HEK293T (cell line): ENCODE measurements around the gene SLC25A39.

Experiments used
- CTCF ChIA-PET: fragments of 350-600 bp; formaldehyde crosslinking; extraction: SDS; loops from one replicate; lab custom pipeline; 2021; ENCODE audit warnings: antibody characterized with exemption, inconsistent platforms; lab: Yijun Ruan, JAX
- POLR2A ChIA-PET: fragments of 350-600 bp; formaldehyde crosslinking; extraction: SDS; loops from one replicate; lab custom pipeline; 2020; ENCODE audit warnings: antibody characterized with exemption, inconsistent platforms; lab: Yijun Ruan, JAX
- DNase-seq: peaks from one replicate; pipeline ENCODE4 v3.0.0; 2012; ENCODE audit warnings: mixed read lengths; ENCODE audit errors: extremely low spot score
- ARNT ChIP-seq: fragments of 450-650 bp; IDR thresholded peaks from 2 replicates; pipeline ENCODE4 v1.6.1; 2017; ENCODE audit warnings: mild to moderate bottlenecking
- BHLHE40 ChIP-seq: fragments of 450-650 bp; IDR thresholded peaks from 2 replicates; pipeline ENCODE4 v1.6.1; 2016; ENCODE audit warnings: mild to moderate bottlenecking, moderate library complexity, borderline replicate concordance
- CTBP1 ChIP-seq: fragments of 450-650 bp; IDR thresholded peaks from 2 replicates; pipeline ENCODE4 v1.6.1; 2016; ENCODE audit warnings: borderline replicate concordance
- ELF4 ChIP-seq: fragments of 450-650 bp; IDR thresholded peaks from 2 replicates; pipeline ENCODE4 v1.6.1; 2017; ENCODE audit warnings: antibody characterized with exemption
- FOXA1 ChIP-seq: fragments of 450-650 bp; IDR thresholded peaks from 2 replicates; pipeline ENCODE4 v1.6.1; 2016; ENCODE audit warnings: mild to moderate bottlenecking
- FOXK2 ChIP-seq: fragments of 450-650 bp; IDR thresholded peaks from 2 replicates; pipeline ENCODE4 v1.6.1; 2016; ENCODE audit warnings: mild to moderate bottlenecking
- FOXM1 ChIP-seq: fragments of 450-650 bp; IDR thresholded peaks from 2 replicates; pipeline ENCODE4 v1.6.1; 2017; ENCODE audit warnings: mild to moderate bottlenecking, borderline replicate concordance
- HDGF ChIP-seq: fragments of 450-650 bp; IDR thresholded peaks from 2 replicates; pipeline ENCODE4 v1.6.1; 2017; ENCODE audit warnings: antibody characterized with exemption, borderline replicate concordance
- L3MBTL2 ChIP-seq: fragments of 450-650 bp; conservative IDR thresholded peaks from 2 replicates; pipeline ENCODE4 v1.6.1; 2016; ENCODE audit warnings: mild to moderate bottlenecking
- LEF1 ChIP-seq: fragments of 450-650 bp; IDR thresholded peaks from 2 replicates; pipeline ENCODE4 v1.6.1; 2017; ENCODE audit warnings: mild to moderate bottlenecking, borderline replicate concordance
- NFRKB ChIP-seq: fragments of 450-650 bp; IDR thresholded peaks from 2 replicates; pipeline ENCODE4 v1.6.1; 2016; ENCODE audit warnings: mild to moderate bottlenecking, moderate library complexity
- PKNOX1 ChIP-seq: fragments of 450-650 bp; IDR thresholded peaks from 2 replicates; pipeline ENCODE4 v1.6.1; 2016
- SP1 ChIP-seq: fragments of 450-650 bp; IDR thresholded peaks from 2 replicates; pipeline ENCODE4 v1.6.1; 2017
- SUZ12 ChIP-seq: fragments of 450-650 bp; IDR thresholded peaks from 2 replicates; pipeline ENCODE4 v1.6.1; 2016; ENCODE audit warnings: mild to moderate bottlenecking
- TARDBP ChIP-seq: fragments of 450-650 bp; IDR thresholded peaks from 2 replicates; pipeline ENCODE4 v1.6.1; 2016
- ZNF384 ChIP-seq: fragments of 450-650 bp; IDR thresholded peaks from 2 replicates; pipeline ENCODE4 v1.6.1; 2016

The SLC25A39 gene

GRCh38 chr17:44363613-44364159 lies 39.1 kb upstream of the SLC25A39 start, which contains the start of gene FAM171A2:
Gene FAM171A2, minus strand, starts transcription at chr17:44363853. Its CDS starts 139 bp downstream, at chr17:44363714.
- POLR2A ChIA-PET, result interaction anchor here (0.9 to 3.2 kb wide), 4 partner anchors 12 to 160 kb away, joined by 3 to 12 read pairs (median 4); partner anchors contain the start of genes GRN and UBTF
- DNase-seq, result peak; percentile 91
- TF ChIP-seq LEF1, result 0 out of 2 replicates have a peak, but pooled peaks have one; percentile 48
- TF ChIP-seq SUZ12, result no peak
- CTCF ChIA-PET, result interaction anchor here (0.6 to 1.2 kb wide), 12 partner anchors 11 to 179 kb away, joined by 3 to 5 read pairs (median 4); partner anchors contain the start of gene SLC25A39

GRCh38 chr17:44362949-44363612 lies 38.5 kb upstream of the SLC25A39 start:
- CTCF ChIA-PET, result interaction anchor here (0.6 to 1.2 kb wide), 13 partner anchors 10 to 879 kb away, joined by 3 to 5 read pairs (median 3); partner anchors contain the start of genes DHX8 and SLC25A39
- peak; percentile 52 for DNase-seq

GRCh38 chr17:44362459-44362948 lies 37.9 kb upstream of the SLC25A39 start:
- TF ChIP-seq FOXK2 (no peak), TARDBP (no peak), SUZ12 (no peak)
- no peak for DNase-seq
- ChIA-PET CTCF (interaction anchor here (0.9 to 1.2 kb wide), 6 partner anchors 8 to 177 kb away, joined by 3 to 4 read pairs (median 3); partner anchors contain the start of gene SLC25A39), POLR2A (interaction anchor here (0.5 to 3.2 kb wide), 8 partner anchors 9 to 149 kb away, joined by 3 to 12 read pairs (median 4); partner anchors contain the start of genes GRN and UBTF)

More at GRCh38 chr17:44362949-44363612, 38.5 kb upstream of the SLC25A39 start:
- TF ChIP-seq TARDBP (no peak), FOXA1 (no peak), ZNF384 (no peak), BHLHE40 (no peak), ARNT (no peak), HDGF (no peak), L3MBTL2 (no peak), CTBP1 (no peak), FOXM1 (no peak; the same call in 1 of the 2 replicates), FOXK2 (no peak), SP1 (no peak), LEF1 (no peak), SUZ12 (no peak), PKNOX1 (no peak), ELF4 (no peak)
- POLR2A ChIA-PET, result interaction anchor here (0.5 to 3.2 kb wide), 10 partner anchors 8 to 354 kb away, joined by 3 to 12 read pairs (median 4); partner anchors contain the start of genes GRN and UBTF

GRCh38 chr17:44361292-44362260 lies 37.0 kb upstream of the SLC25A39 start:
- no peak for DNase-seq
- ChIA-PET CTCF (interaction anchor here (0.9 to 1.0 kb wide), 3 partner anchors 9 to 173 kb away, joined by 3 to 4 read pairs (median 3); no protein-coding TSS in a partner anchor), POLR2A (interaction anchor here (1.2 to 3.2 kb wide), 2 partner anchors 16 to 24 kb away, joined by 5 to 12 read pairs (median 6); partner anchors contain the start of gene GRN)
- TF ChIP-seq SP1 (no peak), SUZ12 (no peak), CTBP1 (no peak), HDGF (no peak), TARDBP (no peak), NFRKB (no peak), BHLHE40 (no peak), L3MBTL2 (no peak), FOXM1 (no peak), ZNF384 (no peak), ARNT (no peak), FOXK2 (no peak), ELF4 (no peak), LEF1 (no peak), FOXA1 (no peak), PKNOX1 (no peak)

GRCh38 chr17:44360826-44361225 lies 36.2 kb upstream of the SLC25A39 start:
- CTCF ChIA-PET, result no interaction called here
- POLR2A ChIA-PET, result interaction anchor here (1.9 to 3.2 kb wide), 2 partner anchors 16 to 25 kb away, joined by 6 to 12 read pairs; partner anchors contain the start of gene GRN
- no peak for TF ChIP-seq PKNOX1
- no peak for TF ChIP-seq HDGF
- no peak for TF ChIP-seq FOXK2
- TF ChIP-seq ELF4, result no peak
- TF ChIP-seq ARNT, result no peak
- no peak for TF ChIP-seq BHLHE40
- TF ChIP-seq LEF1, result no peak
- TF ChIP-seq SUZ12, result no peak
- no peak for TF ChIP-seq FOXA1
- no peak for TF ChIP-seq CTBP1
- no peak for TF ChIP-seq SP1
- no peak for TF ChIP-seq FOXM1
- TF ChIP-seq ZNF384, result no peak
- no peak for TF ChIP-seq TARDBP
- TF ChIP-seq L3MBTL2, result no peak
- TF ChIP-seq NFRKB, result no peak
- no peak for DNase-seq
